HG03432 (cell line): ENCODE data around the gene KIF15.

Experiments
- ATAC-seq: cut with Tn5 transposase; IDR thresholded peaks from one replicate; pipeline ENCODE4 v1.9.1; 2021; ENCODE audit warnings: mild to moderate bottlenecking, moderate library complexity; ENCODE audit not compliant: unreplicated experiment

KIF15 gene

GRCh38 chr3:44877333-44877732, 115.7 kb downstream of the KIF15 start:
- no peak for ATAC-seq

GRCh38 chr3:44880284-44880683, 118.7 kb downstream of the KIF15 start:
- ATAC-seq, result no peak

GRCh38 chr3:44883213-44883955, 121.8 kb downstream of the KIF15 start:
- ATAC-seq, result no peak

- no peak for ATAC-seq
Measured at GRCh38 chr3:44883999-44884431, 122.4 kb downstream of the KIF15 start.

- ATAC-seq, result no peak
Measured at GRCh38 chr3:44885618-44886017, 124.0 kb downstream of the KIF15 start.

- no peak for ATAC-seq
Measured at GRCh38 chr3:44886561-44886960, 125.0 kb downstream of the KIF15 start.

- no peak for ATAC-seq
Measured at GRCh38 chr3:44887101-44887500, 125.5 kb downstream of the KIF15 start.

GRCh38 chr3:44890258-44890657, 128.7 kb downstream of the KIF15 start:
- no peak for ATAC-seq

GRCh38 chr3:44890852-44891251, 129.3 kb downstream of the KIF15 start:
- ATAC-seq, result no peak

- no peak for ATAC-seq
Measured at GRCh38 chr3:44892689-44893088, 131.1 kb downstream of the KIF15 start.

GRCh38 chr3:44893097-44893496, 131.5 kb downstream of the KIF15 start:
- ATAC-seq, result no peak

GRCh38 chr3:44894485-44894884, 132.9 kb downstream of the KIF15 start:
- ATAC-seq, result no peak

GRCh38 chr3:44896440-44896839, 134.8 kb downstream of the KIF15 start:
- no peak for ATAC-seq

- ATAC-seq, result no peak
Measured at GRCh38 chr3:44899683-44900367, 138.2 kb downstream of the KIF15 start.

GRCh38 chr3:44902628-44903027, 141.0 kb downstream of the KIF15 start:
- ATAC-seq, result no peak
